ENCODE results near the gene RGS19. TPM values are rescaled to one million over a fixed set of nuclear protein-coding genes. Genes with fewer than 3 reads are reported as not detected.

Gene RGS19
- total and polyA plus RNA-seq, 11 donors, result 3.2 to 25.6 (median 5.3) TPM

DNA sequence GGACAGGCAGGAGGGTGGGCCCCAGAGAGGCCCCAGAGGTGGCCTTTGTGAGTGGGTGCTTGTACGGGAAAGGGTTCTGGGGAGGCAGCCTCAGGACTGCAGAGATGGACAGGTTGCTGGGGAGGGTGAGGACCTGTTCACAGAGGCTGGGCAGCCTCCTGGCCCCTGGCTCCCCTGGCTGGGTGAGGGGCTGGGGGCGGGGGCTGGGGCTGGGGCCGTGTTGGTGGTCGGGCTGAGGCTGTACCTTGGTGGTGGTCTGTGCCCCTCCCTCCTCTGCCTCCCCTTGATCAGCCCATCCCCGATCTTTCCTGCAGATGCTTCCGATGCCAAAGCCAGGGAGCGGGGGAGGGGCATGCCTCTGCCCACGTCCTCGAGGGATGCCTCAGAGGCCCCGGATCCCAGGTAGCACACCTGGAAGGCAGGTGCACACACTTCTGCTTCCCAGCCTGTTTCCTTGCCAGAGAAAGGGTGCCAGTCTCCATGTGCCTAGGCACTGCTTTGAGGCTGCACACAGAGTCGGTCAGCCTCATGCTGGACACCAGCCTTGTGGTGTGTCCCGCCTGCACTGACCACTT, 11.5 kb downstream of the RGS19 start:
- peaks cover 2 to 35% (median 13%) of the 10 kb centered on the region in 12 donors for H3K4me1 ChIP-seq
- no peaks in the 10 kb centered on the region for H3K27me3 ChIP-seq
- H3K36me3 ChIP-seq, result peaks cover 0 to 14% (median 8%) of the 10 kb centered on the region in 9 donors
- TF ChIP-seq POLR2A (IDR thresholded peaks at IDR 0.05), result no peak
- TF ChIP-seq, protein P1, sequence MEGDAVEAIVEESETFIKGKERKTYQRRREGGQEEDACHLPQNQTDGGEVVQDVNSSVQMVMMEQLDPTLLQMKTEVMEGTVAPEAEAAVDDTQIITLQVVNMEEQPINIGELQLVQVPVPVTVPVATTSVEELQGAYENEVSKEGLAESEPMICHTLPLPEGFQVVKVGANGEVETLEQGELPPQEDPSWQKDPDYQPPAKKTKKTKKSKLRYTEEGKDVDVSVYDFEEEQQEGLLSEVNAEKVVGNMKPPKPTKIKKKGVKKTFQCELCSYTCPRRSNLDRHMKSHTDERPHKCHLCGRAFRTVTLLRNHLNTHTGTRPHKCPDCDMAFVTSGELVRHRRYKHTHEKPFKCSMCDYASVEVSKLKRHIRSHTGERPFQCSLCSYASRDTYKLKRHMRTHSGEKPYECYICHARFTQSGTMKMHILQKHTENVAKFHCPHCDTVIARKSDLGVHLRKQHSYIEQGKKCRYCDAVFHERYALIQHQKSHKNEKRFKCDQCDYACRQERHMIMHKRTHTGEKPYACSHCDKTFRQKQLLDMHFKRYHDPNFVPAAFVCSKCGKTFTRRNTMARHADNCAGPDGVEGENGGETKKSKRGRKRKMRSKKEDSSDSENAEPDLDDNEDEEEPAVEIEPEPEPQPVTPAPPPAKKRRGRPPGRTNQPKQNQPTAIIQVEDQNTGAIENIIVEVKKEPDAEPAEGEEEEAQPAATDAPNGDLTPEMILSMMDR (IDR thresholded peaks at IDR 0.05), result no peak
- no peak overlapping the region for H3K27ac ChIP-seq
- intact Hi-C loops (cut with DNase I), result loop anchor here in 1 of 10 donors (10.0 kb wide), 1 partner anchor 173 kb away; the partner anchor contains the start of gene DNAJC5
- no peak for ATAC-seq
- no peaks in the 10 kb centered on the region for H3K9me3 ChIP-seq
- WGBS, 4 donors, result 71 to 90% (median 78%) methylated on average over 4 to 12 of the region's 12 CpGs
- DNase-seq, result no peak
- no peak overlapping the region for H3K4me3 ChIP-seq

DNA sequence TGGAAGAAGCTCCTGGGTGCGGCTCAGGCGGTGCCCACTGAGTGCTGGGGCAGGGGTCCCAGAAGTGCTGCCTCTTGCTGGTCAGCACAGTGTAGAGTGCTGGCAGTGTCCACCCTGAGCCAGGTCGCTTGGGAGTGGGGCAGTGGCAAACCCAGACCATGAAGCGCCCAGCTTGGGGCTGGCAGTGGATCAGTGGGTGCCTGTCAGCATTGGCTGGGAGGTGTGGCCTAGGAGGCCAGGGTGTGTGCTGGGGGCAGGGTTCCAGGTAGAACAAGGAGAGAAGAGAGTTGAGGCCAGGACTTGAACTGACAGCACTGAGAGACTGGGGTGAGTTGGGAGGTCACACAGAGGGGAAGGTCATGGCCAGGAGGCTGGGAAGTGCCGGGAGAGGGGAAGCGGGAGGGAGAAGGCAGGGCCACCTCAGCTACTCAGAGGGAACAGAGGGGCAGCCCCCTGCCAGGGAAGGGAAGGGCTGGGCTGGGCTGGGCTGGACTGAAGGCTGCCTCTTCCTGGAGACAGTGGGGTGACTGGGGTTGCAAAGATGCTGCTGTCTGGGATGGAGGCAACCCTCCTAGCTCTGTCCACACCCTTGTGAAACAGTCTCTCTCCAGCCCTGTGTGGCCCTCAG, 12.2 kb downstream of the RGS19 start:
- intact Hi-C loops (cut with DNase I), result loop anchor here in 1 of 10 donors (10.0 kb wide), 1 partner anchor 172 kb away; the partner anchor contains the start of gene DNAJC5
- H3K9me3 ChIP-seq, result no peaks in the 10 kb centered on the region
- no peak for DNase-seq
- peaks cover 0 to 10% (median 4%) of the 10 kb centered on the region in 9 donors for H3K36me3 ChIP-seq
- H3K27me3 ChIP-seq, result no peaks in the 10 kb centered on the region
- H3K27ac ChIP-seq, result no peak overlapping the region
- peaks cover 6 to 42% (median 19%) of the 10 kb centered on the region in 12 donors for H3K4me1 ChIP-seq
- TF ChIP-seq, protein P1 (IDR thresholded peaks at IDR 0.05), result no peak
- no peak for TF ChIP-seq POLR2A (IDR thresholded peaks at IDR 0.05)
- no peak overlapping the region for H3K4me3 ChIP-seq
- ATAC-seq, result no peak
- 73 to 89% (median 84%) methylated on average over 6 of the region's 6 CpGs for WGBS, 4 donors

DNA sequence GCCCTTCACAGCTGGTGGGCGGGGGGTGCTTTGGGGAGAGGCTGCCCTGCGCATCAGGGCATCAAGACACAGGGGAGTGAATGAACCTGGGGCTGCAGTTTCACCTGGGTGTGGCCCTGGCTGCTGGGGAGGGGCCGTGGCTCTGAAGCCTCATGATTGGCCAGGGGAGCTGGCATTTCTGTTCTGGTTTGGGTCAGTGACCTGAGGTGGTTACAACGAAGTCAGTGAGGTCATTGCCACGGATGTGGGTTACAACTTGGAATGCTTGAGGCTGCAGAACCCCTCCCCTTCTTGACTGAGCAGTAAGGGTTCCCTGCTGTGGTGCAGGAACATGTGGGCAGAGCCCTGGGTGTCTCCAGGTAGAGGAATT, 13.4 kb downstream of the RGS19 start:
- no peak for DNase-seq
- Histone ChIP-seq H3K4me1 (peaks cover 6 to 43% (median 20%) of the 10 kb centered on the region in 12 donors), H3K27me3 (no peaks in the 10 kb centered on the region), H3K4me3 (no peak overlapping the region), H3K36me3 (peaks cover 0 to 8% (median 0%) of the 10 kb centered on the region in 9 donors), H3K9me3 (no peaks in the 10 kb centered on the region), H3K27ac (no peak overlapping the region)
- no peak for TF ChIP-seq POLR2A (IDR thresholded peaks at IDR 0.05)
- TF ChIP-seq, protein P1 (IDR thresholded peaks at IDR 0.05), result no peak
- intact Hi-C loops (cut with DNase I), result loop anchor here in 1 of 10 donors (10.0 kb wide), 1 partner anchor 171 kb away; the partner anchor contains the start of gene DNAJC5
- ATAC-seq, result no peak
- 53 to 68% (median 60%) methylated on average over 5 of the region's 5 CpGs for WGBS, 4 donors

Data from heart left ventricle (tissue), 16 donors.